Middle frontal gyrus (tissue), 1 donor: ENCODE results near the gene PDE3B.
"Not testable (repeated sequence)": the region's sequence is repeated elsewhere in the genome, so short reads cannot be mapped to it uniquely, and the experiment has no call there.

Experiments
- DNase-seq: peaks from one replicate; pipeline ENCODE4 v3.0.0-alpha.2; 2015; ENCODE audit warnings: low spot score; ENCODE audit errors: extremely low spot score

Gene PDE3B

DNA sequence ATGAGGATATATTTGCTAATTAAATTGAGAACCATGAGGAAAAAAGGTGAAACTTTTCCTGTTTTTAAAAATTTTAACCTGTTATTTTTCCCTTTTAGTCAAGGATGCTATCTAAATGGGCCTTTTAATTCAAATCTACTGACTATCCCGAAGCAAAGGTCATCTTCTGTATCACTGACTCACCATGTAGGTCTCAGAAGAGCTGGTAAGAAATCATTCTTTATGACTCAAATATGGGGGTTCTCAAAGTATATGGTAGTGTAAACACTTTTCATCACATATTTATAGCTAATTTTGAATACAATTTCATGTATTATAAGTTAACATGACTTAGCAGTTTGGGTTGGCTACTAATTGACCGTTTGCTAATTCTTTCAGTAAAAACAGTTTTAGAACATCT lies 160.2 kb downstream of the PDE3B start:
- DNase-seq, result no peak

DNA sequence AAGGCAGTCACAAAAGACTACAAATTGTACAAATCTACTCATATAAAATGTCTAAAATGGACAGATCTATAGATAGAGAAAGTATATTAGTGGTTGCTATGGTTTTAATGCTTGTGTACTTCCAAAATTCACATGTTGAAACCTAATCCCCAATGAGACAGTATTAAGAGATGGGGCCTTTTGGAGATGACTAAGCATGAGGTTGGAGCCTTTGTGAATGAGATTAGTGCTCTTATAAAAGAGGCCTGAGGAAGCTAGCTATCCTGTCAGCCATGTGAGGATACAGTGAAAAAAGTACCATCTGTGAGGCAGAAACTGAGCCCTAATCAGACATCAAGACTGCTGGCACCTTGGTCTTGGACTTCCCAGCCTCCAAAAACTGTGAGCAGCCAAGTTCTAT lies 165.9 kb downstream of the PDE3B start:
- no peak for DNase-seq

DNA sequence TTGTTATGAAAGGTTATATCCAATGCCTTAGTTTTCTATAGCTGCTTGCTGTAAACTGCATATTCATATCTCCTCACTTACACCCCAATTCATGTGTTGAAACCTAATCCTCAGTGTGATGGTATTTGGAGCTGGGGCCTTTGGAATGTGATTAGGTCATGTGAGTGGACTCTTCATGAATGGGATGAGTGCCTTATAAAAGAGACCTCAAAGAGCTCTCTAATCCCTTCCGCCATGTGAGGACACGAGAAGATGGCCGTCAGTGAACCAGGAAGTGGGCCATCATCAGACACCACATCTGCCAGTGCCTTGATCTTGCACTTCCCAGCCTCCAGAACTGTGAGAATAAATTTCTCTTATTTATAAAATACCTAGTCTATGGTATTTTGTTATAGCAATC lies 169.2 kb downstream of the PDE3B start:
- DNase-seq, result no peak

DNA sequence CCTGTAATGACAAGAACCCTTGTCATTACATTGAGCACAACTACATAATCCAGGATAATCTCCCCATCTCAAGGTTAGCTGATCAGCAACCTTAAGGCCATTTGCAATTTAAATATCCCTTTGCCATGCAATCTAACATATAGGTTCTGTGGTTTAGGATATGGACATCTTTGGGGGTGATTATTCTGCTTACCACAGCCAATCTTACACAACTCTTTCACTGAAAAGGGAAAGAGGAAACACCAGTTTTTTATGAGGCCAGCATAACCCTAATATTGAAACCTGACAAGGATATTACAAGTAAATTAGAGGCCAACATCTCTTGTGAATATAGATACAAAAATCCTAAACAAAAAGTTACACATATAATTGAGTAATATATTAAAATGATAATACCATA lies 169.9 kb downstream of the PDE3B start:
- no peak for DNase-seq

DNA sequence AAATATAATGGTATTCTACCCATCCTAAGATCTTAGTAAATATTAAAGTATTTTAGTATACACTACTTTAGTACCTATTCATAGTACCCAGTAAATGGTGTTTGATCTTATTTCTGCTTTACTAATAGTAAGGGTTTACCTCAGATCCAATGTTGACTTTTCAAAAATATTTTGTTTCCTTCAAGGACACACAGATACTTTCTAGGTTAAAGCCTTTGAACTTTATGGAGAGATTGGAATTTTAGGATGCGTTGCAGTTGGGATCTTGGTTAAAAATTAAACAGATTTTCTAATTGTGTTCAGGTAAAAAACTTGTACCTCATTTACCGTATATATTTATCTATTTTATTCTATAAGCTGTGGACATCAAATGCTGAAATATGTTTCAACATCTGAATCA lies 175.2 kb downstream of the PDE3B start:
- DNase-seq, result no peak

DNA sequence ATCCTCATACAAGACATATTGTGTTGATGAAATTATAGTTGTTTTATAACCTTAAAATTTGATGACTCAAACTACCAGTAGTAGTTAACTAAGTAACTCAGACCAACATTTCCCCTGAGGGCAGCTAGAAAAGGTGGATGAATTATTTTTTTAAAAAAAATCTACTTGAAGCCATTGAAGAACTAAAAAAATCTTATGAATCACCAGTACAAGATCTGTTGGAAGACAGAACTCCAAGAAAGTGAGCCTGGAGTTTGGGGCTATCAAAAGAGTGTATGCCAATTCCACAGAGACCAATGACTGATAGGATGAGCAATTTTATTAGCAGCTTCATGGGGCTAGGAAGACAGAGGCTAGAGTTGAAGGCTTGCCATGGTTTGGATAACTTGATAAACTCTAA lies 176.0 kb downstream of the PDE3B start:
- DNase-seq, result no peak

DNA sequence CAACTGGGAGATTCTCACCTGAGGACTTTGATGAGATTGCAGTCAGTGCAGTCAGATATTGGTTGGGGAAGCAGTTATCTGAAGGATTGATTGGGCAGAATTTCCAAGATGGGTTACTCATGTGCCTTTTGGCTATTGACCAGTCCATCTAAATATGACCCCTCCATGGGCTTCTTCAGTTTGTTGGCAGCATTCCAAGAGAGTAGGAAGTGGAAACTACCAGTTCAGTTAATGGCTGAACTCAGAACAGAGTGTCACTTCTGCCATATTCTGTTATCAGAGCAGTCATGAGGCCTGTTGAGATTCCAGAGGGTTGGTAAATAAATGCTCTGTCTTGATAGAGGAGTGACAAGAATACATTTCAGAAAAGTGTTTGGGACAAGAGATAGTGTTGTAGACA lies 177.4 kb downstream of the PDE3B start:
- no peak for DNase-seq

DNA sequence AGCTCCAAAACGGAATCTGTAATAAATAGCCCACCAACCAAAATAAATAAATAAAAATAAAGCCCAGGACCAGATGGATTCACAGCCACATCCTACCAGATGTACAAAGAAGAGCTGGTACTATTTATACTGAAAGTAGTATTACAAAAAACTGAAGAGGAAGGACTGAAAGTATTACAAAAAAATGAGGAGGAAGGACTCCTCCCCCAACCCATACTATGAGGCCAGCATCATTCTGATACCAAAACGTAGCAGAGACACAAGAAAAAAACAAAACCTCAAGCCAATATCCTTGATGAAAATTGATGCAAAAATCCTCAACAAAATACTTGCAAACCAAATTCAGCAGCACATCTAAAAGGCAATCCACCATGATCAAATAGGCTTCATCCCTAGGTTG lies 183.0 kb downstream of the PDE3B start:
- no peak for DNase-seq

DNA sequence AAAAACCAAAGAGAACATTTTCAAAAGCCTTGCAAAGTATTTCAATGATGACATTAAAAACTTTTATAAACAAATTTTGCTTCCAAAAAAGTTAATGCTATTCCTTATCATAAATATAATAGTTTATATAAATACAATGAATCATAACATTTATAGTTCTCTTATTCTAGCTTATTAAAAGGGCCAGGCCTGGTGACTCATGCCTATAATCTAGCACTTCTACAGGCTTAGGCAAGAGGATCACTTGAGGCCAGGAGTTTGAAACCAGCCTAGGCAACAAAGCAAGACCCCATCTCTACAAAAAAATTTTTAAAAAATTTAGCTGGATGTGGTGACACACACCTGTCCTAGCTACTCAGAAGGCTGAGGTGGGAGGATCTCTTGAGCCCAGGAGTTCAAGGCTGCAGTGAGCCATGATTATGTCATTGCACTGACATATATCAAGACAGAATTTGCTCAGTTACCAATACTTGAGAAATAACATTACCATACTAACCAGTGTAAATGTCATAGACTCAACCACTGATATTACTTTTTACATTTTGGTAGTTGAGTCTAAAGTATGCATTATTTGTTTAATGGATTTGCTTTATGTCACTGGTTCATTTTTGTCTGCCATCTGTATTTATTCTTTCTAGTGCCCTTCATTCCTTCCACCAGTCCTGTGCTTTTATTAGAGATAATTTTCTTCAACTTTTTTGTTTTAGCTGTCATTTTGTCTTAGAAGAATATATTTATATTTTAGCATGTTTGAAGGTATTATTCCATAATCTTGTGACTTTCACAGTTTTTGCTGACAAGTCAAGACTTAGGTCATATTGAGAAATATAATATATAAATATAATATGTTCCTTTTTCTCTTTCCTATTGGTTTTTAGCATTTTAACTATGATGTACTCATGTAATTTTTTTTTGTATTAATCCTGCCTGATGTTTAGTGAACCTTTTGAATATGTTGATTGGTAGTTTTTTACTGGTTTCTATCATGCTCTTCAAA lies 192.2 kb downstream of the PDE3B start:
- DNase-seq, result no peak

DNA sequence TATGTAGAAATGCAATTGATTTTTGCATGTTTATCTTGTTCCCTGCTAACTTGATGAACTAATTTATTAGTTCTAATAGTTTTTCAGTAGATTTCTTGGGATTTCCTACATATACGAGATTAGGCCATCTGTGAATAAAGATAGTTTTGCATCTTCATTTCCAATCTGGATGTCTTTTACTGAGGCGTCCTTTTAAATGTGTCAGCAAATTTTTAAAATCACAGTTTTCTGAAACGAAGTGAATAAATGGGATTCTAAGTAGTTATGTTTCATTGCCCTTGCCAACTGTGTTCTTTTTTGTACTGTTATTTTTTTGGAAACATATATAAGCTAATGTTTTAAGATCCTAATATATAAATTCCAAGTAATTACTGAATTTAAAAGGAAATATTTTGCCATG lies 198.4 kb downstream of the PDE3B start:
- DNase-seq, result no peak

DNA sequence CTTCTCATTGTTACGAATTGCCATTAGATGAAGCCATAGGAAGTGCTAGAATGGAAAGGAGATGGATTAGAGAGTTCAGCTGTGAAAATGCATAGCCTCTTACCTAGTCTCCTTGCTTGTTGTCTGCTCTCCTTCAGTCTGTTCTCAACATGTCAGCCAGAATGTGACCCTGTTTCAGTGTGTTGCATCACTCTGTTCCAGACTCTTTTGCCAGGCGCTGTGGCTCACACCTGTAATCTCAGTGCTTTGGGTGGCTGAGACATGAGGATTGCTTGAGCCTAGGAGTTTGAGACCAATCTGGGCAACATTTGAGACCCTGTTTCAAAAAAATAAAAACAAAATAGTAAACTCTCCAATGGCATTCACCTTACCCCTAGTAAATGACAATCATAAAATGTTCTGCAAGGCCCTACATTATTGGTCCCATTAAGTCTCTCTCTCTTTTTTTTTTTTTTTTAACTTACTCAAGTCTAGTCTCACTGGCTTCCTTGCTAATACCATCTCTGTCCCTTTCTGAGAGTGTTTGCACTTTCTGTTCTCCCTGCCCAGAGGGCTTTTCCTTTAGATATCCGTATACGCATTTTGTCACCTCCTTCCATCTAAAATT lies 209.1 kb downstream of the PDE3B start:
- DNase-seq, result no peak

DNA sequence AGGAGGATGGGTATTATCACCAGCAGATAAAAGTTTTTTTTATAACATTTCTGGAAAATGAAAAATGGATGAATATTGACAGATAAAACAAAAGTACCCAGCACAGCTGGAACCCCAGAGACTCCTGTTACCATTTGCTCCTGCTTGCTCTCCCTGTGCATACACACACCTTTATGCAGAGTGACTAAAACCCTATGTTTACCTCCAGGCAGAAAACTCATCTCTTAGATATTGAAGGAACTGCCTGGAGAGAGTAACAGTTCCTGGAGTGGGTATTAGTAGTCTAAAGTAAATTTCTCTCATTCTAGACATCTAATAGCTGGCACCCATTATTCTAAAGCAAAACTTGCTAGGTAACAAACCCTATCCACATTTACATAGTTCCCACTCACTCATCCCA lies 210.5 kb downstream of the PDE3B start:
- no peak for DNase-seq

DNA sequence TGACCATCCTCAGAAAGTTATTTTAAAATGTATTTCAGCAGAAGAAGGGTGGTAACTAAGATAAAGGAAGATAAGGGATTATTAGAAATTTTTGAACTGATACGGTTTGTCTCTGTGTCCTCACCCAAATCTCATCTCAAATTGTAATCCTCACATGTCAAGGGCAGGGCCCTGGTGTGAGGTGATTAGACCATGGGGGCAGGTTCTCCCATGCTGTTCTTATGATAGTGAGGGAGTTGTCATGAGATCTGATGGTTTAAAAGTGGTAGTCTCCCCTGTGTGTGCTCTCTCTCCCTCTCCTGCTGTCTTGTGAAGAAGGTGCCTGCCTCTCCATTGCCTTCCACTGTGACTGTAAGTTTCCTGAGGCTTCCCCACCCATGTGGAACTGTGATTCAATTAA lies 212.3 kb downstream of the PDE3B start:
- no peak for DNase-seq

DNA sequence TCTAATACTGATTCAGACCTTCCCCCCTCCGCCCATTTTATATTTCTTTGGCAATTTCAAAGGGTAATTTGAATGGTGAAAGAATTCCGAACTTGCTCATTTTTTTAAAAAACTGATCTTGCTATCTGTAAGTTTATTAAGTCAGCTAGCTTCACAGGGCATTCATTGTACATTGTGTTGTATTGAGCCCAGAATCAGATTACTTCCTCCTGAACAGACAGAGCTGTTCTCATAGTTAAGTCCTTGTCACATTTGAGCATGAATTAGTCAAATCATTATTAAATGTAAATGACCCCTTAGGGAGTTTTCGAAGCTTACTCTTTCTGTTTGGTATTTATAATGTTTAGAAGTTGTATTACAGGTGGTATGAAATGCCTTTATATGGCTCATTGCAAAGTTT lies 214.0 kb downstream of the PDE3B start:
- DNase-seq, result no peak

DNA sequence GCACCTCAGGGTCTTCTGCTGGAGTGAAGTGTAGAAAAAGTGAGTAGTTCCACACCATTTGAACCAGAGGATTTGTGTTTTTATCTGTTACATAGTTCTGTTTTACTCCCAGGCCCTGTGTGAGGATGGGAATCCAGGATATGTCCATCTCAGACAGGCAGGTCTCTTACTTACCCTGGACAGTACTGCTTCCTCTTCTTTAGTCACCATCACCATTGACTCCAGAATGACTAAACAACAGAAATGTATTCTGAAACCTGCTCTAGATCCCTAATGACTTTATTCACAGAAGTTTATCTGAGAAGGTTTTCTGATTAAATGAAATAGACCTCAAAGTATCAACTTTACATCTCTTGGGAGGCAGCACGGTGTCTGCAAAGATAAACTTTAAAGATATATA lies 214.8 kb downstream of the PDE3B start:
- DNase-seq, result no peak

DNA sequence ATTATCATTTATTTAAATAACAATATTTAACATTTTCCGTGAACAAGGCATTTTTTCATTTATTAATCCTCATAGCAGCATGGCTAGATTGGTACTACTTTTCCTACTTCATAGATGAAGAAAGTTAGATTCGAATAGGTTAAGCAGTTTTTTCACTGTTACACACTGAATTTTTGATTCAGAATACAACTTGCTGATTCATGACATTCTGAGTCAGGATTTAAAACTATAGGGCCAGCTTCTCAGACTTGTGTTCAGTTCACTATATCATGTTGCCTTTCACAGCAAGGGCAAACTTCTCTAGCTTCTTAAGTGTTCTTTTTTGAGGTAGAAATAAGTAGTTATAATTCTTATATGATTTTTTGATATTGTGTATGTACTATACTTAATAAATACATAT lies 216.9 kb downstream of the PDE3B start:
- no peak for DNase-seq

DNA sequence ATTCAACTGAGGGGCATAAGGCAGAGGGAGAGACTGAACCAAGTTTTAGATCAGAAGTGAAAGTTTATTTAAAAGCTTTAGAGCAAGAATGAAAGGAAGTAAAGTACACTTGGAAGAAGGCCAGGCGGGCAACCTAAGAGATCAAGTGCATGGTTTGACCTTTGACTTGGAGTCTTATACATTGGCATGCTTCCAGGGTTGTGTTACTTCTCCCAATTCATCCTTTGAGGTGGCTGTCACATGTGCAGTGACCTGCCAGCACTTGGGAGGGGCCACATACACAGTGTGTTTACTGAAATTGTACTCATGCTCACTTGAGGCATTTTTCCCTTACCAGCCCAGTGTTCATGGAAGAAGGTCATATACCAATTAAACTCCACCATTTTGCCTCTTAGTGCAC lies 218.1 kb downstream of the PDE3B start:
- no peak for DNase-seq

DNA sequence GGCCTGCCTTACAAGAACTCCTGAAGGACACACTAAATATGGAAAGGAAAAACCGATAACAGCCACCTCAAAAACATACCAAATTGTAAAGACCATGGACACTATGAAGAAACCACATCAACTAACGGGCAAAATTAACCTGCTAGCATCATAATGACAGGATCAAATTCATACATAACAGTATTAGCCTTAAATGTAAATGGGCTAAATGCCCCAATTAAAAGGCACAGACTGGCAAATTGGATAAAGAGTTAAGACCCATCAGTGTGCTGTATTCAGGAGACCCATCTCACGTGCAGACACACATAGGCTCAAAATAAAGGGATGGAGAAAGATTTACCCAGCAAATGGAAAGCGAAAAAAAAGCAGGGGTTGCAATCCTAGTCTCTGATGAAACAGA lies 220.2 kb downstream of the PDE3B start:
- DNase-seq, result not testable (repeated sequence)

DNA sequence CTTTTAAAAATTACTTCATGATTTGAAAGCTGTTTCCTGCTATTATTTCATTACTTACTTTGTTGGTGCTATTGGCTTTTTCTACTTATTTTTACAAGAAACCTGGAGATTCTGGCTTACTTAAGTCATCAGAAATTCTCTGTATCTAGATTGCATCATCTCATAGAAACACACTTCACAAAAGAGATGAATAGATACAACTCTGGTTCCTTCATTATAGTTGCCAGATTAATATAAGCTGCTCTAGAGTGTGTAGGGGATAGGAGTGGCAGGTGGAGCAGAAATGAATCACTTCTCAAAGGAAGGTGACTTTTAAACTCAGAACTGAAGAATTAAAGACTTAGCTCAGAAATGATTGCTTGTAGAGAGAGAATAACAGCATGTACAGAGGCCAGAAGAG lies 228.4 kb downstream of the PDE3B start:
- no peak for DNase-seq

DNA sequence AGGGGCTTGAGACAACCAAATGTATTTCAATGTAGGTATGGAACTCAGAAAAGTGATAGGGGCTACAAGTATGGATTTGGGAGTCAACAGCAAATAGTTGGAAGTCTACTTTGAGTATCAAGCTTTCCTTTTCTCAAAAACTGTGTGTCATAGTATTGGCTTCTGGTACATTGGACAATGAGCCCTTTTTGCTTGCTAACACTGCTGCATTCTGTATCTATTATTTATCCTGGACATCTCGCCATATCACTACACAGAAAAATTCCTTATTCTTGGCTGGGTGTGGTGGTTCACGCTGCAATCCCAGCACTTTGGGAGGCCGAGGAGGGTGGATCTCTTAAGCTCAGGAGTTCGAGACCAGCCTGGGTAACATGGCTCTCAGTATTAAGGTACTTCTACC lies 230.0 kb downstream of the PDE3B start:
- DNase-seq, result no peak

DNA sequence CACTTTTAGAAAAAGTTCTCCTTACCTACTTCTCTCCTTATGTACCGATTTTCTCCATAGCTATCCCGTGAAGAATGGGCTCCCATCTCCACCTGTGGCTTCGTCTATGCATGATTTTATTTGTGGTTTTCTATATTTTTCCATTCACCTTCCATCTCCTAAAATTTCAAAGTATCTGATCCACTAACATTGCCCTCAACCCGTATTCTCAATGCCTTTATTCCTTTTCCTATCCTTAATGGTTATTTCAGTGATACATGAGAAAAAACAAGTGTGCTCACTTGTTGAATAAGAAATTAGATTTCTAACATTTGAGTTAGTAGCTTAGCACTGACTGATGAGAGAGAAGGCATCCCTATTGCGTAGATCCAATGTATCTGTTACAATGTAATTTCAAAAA lies 231.6 kb downstream of the PDE3B start:
- DNase-seq, result no peak

DNA sequence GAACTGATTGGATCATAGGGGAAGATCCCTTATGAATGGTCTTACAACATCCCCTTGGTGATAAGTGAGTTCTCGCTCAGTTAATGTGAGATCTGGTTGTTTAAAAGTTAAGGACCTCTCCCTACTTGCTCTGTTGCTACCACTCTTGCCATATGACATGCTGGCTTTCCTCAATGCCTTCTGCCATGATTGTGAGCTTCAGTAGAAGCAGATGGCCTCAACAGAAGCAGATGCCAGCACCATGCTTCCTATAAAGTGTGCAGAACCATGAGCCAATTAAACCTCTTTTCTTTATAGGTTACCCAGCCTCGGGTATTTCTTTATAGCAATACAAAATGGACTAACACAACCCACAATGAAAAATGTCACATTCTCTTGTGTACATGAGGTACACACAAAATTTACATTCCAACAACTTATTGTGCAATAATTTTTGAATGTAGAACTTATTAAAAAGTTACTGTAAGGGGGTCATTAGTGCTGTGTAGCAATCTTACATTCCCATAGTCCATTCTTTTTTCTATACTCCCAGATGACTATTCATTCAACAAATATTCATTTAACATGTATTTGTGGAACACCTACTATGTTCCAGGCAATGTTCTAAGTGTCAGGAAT lies 238.1 kb downstream of the PDE3B start:
- DNase-seq, result no peak

DNA sequence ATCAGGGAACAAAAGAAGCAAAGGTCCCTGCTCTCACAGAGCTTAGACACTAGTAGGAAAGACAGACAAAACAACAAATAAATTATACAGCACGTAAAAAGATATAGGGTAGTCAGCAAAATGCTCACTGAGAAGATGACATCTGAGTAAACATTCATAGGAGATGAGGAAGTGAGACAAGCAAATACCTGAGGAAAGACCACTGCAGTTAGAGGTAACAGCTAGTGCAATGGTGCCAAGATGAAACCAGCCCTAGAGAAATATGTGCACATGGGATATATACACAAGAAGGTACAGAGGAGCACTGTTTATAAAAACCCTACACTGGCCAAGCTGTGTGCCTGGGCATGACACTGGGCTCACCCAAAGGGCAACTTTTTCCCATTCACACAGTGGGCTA lies 238.6 kb downstream of the PDE3B start:
- DNase-seq, result no peak
